Middle frontal gyrus (tissue), 1 donor: ENCODE measurements around the gene SULT1A1.

Experiments
- DNase-seq: peaks from one replicate; pipeline ENCODE4 v3.0.0-alpha.2; 2015; ENCODE audit warnings: low spot score; ENCODE audit errors: extremely low spot score

SULT1A1 gene

DNA sequence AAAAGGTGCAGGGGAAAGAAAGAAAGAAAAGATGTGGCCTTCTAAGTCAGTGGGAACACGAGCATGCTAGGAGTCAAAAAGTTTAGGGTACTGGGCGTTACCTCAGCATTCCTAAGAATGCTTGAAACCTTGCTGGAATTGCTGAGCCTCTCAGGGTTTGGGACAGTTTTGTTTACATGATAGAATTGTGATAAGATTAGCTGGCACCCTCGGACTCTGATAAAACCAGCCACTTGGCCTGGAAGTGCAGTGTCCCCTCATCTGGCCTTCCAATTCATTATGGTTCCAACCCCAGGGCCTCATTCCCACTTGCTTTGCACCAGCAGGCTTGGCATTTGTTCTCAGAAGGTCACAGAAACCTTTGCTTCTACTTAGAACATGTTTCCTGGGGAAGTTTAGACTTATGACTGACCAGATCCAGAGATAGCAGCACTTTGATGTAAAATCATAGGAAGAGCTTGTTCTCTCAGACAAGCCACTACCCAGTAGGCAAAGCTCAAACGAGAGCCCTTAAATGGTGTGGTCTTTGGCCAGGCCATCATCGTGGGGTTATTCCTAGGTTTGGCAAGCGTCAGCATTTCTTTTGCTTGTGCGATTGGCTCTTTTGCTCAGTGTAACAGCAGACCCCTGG, 48.2 kb downstream of the SULT1A1 start:
- DNase-seq: no peak

DNA sequence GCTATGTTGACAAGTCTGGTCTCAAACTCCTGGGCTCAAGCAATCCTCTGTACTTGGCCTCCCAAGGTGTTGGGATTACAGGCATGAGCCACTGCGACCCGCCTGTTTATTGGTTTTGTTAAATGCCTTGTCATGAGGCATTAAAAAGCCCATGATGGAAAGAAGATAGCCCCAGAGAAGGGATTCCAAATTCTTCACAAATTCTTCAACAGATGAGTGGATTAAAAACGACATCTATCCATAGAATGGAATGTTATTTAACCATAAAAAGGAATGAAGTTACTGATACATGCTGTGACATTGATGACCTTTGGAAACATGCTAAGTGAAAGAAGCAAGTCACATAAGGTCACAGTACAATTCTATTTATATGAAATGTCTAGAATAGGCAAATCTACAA, 51.4 kb downstream of the SULT1A1 start:
- no peak for DNase-seq

DNA sequence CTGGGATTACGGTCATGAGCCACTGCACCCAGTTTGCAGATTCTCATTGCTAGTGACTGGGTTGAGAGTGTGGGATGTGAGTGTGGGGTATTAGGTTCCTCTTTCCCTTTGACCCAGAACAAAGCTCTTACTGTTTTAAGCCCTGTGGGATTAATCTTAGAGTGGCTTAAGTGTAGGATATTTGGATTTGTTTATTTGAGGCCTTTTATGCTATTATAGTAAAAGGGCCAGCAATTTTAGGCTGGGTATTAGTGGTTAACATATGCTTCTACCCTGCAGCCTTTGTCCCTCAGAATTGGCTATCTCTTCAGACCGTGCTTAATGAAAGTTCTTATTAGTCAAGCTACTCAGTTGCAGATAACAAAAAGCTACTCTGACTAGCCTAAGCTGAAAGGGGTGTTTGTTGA, 52.9 kb downstream of the SULT1A1 start:
- DNase-seq: no peak

DNA sequence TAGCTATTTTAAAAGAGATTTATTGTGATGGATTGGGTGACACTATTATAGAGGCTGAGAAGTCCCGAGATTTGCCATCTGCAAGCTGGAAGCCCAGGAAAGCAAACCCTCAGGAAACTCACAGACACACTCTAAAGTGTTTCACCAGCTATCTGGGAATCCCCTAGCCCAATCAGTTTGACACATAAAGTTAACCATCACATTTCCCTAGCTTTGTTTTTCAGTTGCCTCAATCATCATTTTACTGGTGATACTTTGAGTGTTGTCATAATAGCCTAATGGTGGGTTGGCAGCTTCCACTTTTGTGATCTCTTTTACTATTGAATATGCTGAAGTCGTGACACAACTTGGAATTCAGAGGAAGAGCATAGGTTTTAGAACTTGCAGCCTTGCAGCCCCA, 54.3 kb downstream of the SULT1A1 start:
- DNase-seq: no peak
